Ishikawa (cell line): ENCODE measurements around the gene MDFIC.

Experiments
- TEAD4 ChIP-seq: IDR thresholded peaks from 2 replicates; pipeline ENCODE4 v1.6.1; 2012
- YY1 ChIP-seq: IDR thresholded peaks from 2 replicates; pipeline ENCODE4 v1.6.1; 2012; ENCODE audit warnings: low read depth

GRCh38 chr7:115007751-115008150 is 85.9 kb downstream of the MDFIC start:
- TF ChIP-seq YY1, result no peak
- no peak for TF ChIP-seq TEAD4
